Activated T-helper 1 cell treated with Interleukin-2 at 50 U/mL for 16 hours (primary cell): Measurements from ENCODE around the gene GLP2R.

Source experiments
- DNase-seq: peaks from one replicate; pipeline ENCODE4 v3.0.0-alpha.2; 2020; ENCODE audit warnings: low read depth

GLP2R gene

DNA sequence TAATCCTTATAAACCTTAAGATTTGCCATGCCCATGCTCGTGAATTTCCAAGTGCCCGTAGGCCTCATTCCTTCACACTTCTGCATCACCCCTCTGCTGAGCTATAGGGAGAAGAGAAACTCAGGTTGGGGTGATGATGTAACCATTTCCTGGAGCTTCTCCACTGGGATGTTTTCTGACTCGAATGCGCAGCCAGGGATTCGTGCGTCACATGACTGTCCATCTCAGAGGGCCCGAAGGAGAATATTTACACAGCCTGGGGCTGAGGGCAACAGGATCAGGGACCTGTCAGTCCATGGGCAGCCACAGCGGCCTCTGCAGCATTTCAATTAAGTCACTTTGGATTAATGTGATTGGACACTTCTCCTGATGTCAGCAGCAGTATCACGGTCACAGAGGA lies 12.6 kb upstream of the GLP2R start:
- DNase-seq, result no peak

DNA sequence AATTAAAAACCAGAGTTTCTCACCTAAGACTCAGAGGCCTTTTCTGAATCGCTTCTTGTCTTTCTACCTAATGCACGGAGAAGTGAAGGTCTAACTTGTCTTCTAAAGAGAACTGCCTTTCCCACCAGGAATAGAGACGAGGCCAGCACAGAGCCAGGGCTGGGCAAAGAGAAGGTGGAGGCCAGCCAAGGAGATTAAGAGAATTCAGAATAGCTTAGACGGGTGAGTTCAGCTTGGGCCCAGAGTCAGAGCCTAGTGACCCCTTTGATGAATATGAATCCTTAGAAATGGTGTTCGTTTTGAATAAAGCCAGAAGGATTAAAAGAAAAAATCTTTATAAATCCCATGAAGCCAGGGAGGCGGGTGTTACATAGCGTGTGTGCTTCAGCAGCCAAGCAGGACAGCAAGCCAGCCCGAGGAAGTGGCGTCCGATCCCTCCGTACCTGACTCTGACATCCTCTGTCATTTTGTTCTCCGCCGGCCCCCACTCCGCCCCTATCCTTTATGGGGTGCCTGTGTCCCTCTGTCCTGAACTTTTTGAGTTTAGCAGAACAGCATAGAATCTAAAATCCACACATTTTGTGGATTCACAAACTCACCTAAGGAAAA lies 11.3 kb upstream of the GLP2R start:
- DNase-seq, result no peak

DNA sequence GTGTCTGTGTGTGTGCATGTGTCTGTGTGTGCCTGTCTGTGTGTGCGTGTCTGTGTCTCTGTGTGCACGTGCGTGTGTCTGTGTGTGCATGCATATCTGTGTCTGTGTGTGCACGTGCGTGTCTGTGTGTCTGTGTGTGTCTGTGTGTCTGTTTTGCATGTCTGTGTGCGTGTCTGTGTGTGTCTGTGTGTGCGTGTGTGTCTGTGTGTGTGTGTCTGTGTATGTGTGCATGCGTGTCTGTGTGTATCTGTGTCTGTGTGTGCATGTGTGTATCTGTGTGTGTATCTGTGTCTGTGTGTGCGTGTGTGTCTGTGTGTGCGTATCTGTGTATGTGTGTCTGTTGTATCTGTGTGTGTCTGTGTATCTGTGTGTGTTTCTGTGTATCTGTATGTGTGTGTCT lies 9.3 kb upstream of the GLP2R start:
- no peak for DNase-seq

DNA sequence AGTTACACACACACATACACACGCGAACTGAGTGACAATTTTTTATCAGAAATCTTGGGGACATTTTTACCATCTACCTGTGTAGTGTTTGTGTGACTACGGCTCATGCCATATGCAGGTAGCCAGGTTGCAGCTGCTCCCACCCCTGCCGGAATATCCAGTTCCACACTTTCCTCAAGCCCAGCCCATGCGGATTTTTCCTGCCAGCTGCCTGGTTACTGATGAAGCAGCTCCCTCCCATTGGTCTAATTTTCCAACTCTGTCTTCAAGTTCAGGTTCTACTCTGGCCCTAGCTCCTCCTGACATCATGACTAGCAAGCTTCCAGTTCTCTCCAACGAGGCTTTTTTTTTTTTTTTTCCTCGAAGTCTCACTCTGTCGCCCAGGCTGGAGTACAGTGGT lies 8.6 kb upstream of the GLP2R start:
- DNase-seq, result no peak

DNA sequence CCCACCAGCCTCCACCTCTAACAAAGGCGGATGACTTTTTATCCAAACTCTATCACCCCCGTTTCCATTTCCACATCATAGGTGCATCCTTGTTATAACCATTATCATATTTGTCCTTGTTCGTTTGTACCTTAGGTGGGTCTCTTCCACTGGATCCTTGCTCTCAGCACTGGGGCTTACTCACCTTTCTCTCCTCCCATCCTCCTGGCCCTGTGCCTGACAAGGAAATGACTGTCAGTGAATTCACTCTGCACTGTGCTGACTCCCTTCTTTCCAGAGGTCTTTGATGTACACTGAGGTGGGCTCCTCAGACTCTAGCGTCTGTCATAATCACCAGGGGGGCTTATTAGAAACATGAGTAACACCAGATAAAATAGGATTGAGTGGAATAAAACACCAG lies 7.0 kb upstream of the GLP2R start:
- no peak for DNase-seq

DNA sequence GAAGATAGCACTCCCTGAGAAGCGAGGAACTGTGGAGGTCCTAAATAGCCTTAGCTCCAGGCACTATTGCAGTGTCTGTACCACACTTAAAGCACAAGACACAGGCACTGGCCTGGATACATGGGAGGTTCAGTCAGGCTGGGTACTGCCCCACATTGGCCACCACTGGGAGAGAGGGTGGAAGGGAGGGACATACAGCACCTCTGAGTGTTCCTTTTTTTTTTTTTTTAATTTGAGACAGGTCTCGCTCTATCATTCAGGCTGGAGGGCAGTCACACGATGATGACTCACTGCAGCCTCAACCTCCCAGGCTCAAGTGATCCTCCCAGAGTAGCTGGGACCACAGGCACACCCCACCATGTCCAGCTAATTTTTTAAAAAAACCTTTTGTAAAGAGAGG lies 5.3 kb upstream of the GLP2R start:
- no peak for DNase-seq

DNA sequence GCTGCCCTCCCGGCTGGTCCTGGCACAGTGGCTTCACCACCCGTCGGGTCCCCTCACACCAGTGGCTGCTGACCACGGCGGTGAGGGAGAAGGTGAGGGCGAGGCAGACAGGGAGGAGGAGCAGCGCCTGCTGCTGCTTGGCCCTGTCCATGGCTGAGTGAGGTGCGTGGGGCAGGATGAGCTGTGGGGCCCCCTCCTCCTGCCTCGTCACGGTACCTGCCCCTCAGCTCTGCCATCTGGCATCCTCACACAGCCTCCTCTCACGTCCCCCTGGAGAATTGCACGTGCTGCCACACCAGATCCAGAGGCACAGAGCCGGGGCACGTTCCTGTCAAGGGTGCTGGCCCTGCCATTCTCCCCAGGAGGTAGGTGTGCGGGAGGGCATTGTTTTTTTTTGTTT lies 3.8 kb upstream of the GLP2R start, which contains the start of gene GSG1L2:
GSG1L2 (minus strand) TSS at position 159 of the 400 bp plus-strand sequence; CDS start at position 151, 8 bp downstream.
- no peak for DNase-seq

DNA sequence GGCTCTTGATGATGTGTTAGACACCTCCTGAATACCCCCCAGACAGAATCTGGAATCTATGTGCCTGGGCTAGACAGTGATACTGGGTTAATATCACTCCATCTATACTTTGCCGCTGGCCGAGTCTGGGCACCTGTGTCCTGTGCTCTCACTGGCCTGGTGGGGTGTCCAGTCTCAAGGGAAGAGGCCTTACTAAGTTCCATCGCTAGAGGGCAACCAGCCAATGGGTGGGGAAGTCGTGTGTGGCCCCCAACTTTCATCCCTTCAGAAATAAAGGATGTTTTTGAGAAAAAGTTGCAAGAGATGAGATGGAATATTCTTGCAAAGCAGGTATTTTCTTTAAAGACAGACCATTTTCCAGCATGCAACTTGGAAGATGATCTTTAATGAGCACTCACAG lies 1.6 kb upstream of the GLP2R start:
- DNase-seq, result no peak

DNA sequence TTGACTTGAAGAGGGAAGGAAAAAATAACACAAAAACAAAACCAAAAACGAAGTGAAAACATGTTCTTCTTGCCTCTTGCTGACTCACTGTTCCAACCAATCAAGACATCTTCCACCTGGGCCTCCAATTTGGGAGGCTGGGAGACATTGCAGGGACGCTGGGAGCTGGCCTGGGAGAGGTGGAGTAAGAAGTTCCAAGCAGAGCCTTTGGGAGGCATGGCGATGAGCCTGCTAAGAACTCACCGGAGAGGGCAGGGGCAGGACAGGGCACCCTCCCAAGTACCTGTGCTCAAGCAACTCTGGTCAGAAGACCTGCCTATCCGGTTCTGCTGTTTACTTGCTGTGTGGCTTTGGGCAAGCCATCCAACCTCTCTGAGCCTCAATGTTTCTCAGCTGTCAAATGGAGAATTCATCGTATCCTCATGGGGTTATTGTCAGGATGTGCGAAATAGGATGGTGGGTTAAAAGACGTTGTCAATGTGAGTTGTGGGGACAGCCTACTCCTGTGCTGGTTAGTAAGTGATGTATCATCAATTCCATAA lies 856 bp upstream of the GLP2R start:
- DNase-seq, result no peak

DNA sequence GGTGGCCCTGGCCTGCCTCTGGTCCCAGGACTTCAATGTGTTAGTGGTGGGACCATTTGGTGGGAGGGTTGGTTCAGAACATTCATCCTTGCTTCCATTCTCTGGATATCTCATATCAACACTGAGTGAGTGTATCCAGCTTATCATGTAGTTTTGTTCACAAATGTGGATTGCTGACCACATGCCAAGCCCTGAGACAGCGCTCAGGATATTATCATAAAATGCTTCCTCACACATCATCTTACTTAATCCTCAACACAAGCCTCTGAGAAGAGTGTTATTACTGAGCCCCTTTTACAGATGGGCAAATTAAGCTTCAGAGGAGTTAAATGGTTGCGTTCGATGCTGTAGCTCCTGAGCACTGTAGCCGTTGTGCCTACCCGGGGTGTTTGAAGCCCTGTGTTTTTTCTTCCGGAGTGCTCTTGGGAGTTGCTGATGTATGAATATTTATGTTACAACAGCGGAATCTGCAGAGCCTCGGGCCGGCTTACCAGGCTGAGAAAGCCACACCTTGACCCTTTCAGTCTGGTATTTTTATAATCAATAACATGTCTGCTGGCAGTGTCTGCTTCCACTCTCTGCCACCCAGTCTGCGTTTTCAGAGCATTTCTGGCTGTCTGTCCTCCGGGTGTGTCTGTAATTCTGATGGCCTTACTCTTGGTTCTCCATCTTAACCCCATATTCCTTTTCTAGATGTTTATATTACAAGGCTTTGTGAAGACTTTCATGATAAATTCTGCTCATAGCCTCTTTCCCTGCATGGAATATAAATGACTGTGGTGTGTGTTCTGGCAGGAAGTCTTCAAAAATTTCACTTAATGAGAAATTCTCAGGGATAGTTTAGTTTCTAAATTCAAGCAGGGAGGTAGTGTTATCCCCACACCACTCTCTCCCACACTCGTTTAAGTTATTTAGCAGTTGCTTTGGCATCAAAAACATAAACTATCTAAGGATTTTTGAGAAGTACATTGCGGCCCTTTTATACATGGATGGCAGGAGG lies 2.9 kb downstream of the GLP2R start:
- DNase-seq, result no peak

DNA sequence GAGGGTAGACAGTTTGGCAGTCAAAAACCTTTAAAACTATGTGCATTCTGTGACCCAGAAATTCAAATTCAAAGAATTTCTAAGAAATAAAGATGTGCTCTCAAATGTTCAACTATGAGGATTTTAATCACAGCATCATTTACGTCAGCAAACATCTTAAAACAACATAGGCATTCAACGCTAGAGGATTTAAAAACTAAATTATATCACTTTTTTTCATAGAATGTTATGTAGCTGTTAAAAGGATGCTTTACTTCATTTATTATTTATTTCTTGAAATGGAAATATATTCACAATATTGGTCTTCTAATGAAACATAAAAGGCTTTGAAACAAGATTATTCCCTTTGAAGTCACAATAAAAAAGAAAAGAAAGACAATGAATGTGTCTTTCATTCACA lies 3.6 kb downstream of the GLP2R start:
- DNase-seq, result no peak

DNA sequence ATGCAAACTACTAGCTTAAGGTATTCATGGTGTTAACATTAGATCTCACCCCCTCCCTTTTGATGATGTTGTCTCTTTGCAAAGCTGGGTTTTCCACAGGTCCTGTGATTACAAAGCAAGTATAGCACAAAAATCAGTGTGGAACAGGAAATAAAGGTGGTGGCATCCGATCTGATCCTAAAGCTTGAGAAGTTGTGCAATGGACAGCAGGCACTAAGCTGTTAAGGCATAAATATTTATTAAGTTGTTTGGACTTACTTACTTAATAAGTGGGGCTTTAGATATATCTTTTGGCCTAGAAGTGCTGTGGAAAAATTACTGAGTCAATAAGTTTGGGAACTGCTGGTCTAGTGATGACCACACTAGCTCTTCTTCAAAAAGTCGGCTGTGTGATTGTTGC lies 5.0 kb downstream of the GLP2R start:
- no peak for DNase-seq

DNA sequence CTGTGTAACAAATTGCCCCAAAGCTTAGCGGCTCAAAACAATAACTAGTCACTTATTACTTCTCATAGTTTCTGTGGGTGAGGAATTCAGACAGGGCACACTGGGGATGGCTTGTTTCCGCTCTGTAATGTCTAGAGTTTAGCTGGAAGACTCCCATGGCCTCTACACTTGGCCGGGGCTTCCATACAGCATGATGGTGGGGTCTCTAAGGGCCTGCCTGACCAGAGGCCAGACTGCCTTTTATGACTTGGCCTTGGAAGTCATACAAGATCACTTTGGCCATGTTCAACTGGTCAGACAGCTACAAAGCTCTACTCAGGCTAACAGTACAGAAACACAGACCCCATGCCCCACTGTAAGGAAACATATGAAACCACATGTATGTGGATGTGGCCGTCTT lies 8.2 kb downstream of the GLP2R start:
- DNase-seq, result no peak

DNA sequence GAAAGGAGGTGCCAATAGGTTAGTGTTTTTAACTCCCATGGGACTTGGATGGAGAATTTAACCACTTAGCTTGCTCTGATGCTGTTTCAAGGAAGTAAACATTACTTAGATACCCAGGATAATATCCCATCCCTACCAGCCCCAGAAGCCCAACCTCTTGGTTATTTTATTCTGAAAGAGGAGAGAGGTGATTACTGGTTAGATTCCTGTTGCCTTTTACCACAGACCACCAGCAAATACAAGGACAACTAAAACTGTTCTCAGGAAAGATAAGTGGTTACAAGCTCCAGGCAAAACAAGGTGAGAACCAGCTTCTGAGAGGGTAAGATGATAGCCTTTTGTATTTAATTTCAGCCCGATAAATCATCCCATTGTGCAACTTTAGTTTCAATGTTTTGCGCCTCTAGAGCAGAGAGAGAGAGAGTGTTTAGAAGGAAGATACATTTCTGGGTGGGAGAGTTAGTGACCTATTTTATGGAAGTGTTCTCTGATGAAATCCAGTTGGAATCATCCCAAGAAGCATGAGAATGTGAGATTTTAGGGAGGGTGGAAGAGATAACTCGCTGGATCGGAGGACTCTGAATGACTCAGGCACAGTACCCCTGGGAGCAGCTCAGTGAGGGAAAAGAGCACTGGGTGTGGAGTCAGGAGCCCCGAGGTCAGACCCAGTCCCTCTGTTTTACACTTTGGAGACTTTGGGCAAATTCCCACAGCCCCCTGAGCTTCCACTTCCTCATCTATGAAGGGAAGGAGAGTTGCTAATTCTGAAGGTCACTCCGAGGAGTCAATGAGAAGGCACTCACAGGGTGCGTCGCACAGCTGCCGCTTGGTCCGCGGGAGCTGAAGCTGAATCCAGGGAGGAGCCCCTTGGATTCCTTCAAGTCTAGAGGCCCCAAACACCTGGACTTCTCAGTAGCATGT lies 12.1 kb downstream of the GLP2R start:
- no peak for DNase-seq

DNA sequence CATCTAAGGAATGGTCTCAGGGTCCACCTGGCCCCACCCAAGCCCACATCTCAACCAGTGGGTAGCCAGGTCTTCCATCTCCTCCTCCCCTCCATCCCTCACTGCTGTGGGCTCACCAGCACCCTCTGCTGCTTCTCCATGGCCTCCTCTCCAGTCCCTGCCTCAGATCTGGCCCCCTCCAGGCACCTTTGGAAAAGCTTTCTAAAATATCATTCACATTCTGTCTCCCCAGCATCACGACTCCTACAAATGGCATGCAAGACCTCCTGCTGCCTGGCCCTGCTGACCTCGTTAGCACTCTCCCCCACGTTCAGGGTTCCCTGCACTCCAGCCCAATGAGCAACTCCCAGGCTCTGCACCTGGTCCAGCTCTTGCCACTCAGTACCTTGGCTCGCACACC lies 13.7 kb downstream of the GLP2R start:
- DNase-seq, result no peak

DNA sequence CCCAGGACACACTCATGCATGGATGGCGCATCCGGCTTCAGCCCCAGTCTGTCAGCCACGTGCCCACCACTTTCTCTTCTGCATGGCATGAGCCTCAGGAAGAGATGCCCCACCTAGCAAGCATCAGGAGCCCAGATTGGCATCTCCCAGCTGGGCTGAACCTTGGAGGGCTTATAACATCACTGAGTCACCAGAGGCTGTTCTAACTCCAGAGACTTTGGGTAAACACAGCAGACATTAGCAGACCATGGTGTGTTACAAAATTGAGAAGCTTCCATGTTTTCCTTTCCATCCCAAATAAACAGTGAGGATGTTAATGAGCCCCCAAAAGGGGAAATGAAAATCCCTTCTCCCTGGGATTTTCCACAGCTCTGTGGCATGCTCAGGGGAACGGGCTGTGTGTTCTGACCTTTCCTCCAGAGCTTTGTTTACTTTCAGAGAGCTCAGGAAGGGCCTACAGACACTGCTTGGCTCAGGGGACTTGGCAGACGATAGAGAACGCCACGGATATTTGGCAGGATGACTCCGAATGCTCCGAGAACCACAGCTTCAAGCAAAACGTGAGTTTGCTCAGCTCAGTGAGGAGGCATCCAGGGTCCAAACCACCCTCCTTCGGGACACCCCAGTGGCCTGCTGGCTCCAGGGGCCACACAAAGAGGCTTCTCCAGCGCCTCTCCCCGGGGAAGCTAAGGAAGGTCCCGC lies 16.5 kb downstream of the GLP2R start:
- no peak for DNase-seq

DNA sequence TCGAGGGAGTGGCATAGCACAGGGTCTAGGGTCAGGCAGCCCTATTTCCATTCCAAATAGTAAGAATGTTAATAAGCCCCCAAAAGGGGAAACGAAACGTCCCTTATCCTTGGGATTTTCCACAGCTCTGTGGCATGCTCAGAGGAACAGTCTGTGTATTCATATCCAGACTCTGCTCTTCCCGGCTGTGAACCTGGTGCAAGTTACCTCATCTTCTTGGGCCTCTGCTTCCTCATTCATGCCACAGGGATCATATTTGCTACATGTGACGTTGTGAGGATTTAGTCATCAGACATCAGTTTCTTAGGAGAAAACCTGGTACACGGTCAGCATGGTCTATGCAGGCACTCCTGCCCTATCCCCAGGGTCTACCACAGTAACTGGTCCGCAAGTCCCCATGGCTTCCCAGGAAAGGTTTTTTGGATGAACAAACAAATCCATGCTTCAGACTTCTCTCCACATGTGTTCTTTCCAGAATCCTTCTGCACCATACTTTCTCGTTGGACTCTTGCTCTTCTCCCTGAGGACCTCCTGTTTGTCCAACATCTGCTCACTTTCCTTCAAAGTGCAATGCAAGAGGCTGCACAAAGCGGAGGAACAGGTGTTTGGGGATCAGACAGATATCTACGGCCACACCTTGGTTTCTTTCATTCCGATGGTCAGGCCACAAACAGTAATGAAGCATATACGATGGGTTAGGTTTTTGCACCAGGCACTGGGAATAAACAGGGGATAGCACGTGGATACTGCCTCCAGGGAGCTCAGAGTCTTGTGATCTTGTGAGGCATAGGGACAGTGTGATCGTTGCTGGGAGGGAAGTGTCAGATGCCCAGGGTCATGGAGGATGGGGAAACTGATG lies 17.7 kb downstream of the GLP2R start:
- no peak for DNase-seq

DNA sequence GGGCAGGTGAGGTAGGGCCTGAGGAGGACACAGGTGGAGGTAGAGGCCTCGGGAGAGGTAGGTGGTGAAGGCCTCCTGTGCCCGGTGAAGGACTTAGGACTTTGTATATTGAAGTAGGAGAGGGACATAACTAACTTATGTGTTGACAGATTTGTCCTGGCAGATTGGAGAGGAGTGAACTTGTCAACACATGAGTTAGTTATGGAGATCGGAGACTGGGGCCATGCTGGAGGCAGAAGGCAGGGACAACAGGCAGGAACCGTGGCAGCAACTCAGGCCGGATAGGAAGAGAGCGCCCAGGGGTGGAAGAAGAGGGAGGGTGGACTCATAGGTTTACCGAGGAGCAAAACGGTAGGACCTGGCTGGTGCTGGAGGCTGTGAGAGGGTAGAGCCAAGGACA lies 18.4 kb downstream of the GLP2R start:
- DNase-seq, result no peak

DNA sequence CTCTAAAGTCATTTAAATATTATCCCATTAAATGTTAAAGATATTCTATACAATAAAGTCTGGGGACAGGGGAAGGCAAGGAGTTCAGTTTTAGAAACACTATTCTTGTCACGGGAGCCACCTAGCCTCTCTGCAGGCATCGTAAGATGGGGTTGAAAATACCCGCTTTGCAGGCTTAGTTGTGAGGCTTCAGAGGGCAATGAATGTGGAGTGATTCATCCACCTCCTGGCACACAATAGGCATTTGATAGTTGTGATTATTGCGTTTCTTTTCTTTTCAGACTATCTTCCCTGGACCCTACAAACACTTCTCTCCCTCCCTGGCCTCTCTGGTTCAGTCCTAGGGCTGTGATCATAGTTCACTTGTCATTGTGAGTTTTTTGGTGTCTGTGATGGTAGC lies 19.6 kb downstream of the GLP2R start:
- DNase-seq, result no peak

DNA sequence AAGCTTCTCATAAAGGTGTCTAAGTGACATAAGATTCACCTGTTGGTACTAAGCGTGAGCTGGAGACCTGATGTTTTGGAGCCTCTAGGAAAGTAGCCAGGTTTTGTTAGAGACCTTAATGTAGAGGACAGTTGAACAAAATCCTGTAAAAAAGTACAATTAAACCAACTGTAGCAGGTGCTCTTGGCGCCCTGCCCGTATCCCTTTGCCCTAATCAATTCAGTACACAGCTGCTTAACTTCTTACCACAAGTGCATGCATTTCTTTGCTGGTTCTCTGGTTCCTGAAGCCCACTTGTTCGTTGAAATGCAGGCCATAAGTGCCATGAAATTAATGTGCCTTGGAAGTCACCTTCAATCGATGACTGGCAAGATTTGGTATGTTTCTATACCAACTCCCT lies 24.4 kb downstream of the GLP2R start:
- no peak for DNase-seq

DNA sequence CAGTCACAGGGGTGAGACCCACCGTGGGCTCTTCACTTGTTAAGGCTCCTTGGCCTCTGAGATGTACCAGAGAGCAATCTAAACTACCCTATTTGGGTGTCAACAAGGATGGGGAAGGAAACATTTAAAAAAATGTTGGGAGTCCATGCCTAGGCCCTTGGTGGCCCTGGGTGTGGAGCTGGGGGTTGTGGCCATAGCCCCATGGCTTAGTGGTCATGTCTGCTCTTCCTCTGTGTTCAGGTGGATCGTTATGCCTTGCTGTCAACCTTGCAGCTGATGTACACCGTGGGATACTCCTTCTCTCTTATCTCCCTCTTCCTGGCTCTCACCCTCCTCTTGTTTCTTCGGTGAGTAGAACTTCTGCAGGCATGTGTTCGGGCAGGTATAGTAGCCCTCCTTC lies 28.5 kb downstream of the GLP2R start:
- DNase-seq, result no peak
